ENCODE data around the gene NOL3.

DNA sequence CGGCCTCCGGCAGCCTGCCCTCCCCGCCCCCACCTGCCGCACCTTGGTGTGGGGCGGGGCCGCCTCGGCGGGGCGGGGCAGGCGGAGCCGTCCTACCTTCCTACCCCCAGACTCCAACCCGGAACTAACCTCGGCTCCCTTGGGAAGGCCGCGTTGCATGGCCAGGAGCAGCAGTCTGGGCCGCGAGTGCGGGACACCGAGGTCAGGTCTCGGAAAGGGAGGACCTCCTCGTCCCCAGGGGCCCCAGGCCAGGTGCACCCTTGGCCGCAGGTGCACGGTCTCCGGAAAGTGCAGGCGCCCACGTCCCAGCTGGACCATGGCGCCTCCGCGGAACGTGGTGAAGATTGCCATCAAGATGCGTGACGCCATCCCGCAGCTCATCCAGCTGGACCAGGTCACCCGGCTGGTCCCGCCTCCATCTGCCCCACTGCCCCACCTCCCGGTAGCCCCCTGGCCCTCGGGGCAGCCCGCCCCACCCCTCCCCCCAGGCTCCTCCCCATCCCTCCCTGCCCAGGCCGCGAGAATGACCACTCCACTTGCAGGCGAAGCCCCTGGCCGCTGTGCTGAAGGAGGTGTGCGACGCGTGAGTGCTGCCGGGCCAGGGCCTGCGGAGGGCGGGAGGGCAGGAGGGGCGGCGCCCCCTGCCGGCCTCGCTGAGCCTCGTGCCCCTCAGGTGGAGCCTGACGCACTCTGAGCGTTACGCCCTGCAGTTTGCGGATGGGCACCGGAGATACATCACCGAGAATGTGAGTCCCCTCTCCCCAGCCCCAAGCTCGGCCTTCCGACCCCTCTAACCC, 28.9 kb downstream of the NOL3 start, which contains the start of gene ELMO3:
- TF ChIP-seq TAF1 (IDR thresholded peaks at IDR 0.05; ENCODE audit: low read depth), result peak; percentile 44; the same call in 1 of the 2 replicates
- TF ChIP-seq, protein P1, sequence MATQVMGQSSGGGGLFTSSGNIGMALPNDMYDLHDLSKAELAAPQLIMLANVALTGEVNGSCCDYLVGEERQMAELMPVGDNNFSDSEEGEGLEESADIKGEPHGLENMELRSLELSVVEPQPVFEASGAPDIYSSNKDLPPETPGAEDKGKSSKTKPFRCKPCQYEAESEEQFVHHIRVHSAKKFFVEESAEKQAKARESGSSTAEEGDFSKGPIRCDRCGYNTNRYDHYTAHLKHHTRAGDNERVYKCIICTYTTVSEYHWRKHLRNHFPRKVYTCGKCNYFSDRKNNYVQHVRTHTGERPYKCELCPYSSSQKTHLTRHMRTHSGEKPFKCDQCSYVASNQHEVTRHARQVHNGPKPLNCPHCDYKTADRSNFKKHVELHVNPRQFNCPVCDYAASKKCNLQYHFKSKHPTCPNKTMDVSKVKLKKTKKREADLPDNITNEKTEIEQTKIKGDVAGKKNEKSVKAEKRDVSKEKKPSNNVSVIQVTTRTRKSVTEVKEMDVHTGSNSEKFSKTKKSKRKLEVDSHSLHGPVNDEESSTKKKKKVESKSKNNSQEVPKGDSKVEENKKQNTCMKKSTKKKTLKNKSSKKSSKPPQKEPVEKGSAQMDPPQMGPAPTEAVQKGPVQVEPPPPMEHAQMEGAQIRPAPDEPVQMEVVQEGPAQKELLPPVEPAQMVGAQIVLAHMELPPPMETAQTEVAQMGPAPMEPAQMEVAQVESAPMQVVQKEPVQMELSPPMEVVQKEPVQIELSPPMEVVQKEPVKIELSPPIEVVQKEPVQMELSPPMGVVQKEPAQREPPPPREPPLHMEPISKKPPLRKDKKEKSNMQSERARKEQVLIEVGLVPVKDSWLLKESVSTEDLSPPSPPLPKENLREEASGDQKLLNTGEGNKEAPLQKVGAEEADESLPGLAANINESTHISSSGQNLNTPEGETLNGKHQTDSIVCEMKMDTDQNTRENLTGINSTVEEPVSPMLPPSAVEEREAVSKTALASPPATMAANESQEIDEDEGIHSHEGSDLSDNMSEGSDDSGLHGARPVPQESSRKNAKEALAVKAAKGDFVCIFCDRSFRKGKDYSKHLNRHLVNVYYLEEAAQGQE (IDR thresholded peaks at IDR 0.05; ENCODE audit: low read depth), result no peak
- no peak for TF ChIP-seq CREB1 (IDR thresholded peaks at IDR 0.05; ENCODE audit: low read depth)
- TF ChIP-seq CEBPB (IDR thresholded peaks at IDR 0.05), result no peak
- TF ChIP-seq NFIC (IDR thresholded peaks at IDR 0.05), result no peak
- peak; percentile 7; the same call in 1 of the 2 replicates for TF ChIP-seq RAD21 (IDR thresholded peaks at IDR 0.05; ENCODE audit: low read depth)
- TF ChIP-seq, protein P2, sequence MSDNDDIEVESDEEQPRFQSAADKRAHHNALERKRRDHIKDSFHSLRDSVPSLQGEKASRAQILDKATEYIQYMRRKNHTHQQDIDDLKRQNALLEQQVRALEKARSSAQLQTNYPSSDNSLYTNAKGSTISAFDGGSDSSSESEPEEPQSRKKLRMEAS (IDR thresholded peaks at IDR 0.05), result peak; percentile 37
- TF ChIP-seq YY1 (IDR thresholded peaks at IDR 0.05; ENCODE audit: low read depth), result no peak
- no peak for TF ChIP-seq ZBTB7A (IDR thresholded peaks at IDR 0.05; ENCODE audit: low read depth)
